ENCODE measurements around the gene CACNA2D4. TPM values are rescaled to one million over a fixed set of nuclear protein-coding genes. Genes with fewer than 3 reads are reported as not detected.

CACNA2D4 gene
- total and polyA plus RNA-seq, 2 donors, result 1.1 to 4.5 TPM

DNA sequence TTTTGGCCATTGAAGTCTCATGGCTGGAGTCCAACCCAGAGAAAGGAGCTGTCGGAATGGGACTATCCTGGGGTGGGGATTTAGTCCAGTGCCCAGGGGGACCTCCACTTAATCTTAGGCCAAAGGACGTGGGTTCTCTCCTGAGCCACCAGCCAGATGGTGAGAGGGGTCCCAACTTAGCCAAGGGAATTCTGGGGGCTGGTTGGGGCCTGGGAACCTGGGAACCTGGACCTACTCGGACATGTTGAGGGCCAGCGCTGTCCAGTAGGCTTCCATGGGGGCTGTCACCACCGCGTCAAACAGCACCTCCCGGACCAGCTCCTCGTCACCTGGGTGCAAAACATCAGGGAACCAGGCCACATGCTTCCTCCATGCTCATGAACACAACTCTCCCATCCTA, 64.7 kb downstream of the CACNA2D4 start:
- Histone ChIP-seq H3K4me3 (ENCODE audit: low read depth, low read length) (no peak overlapping the region), H3K36me3 (ENCODE audit: insufficient read depth) (no peaks in the 10 kb centered on the region), H3K4me1 (ENCODE audit: insufficient read depth) (no peaks in the 10 kb centered on the region), H3K27ac (ENCODE audit: low read depth) (no peak overlapping the region)
- WGBS, result 91% methylated on average over 8 of the region's 8 CpGs
- no peak for DNase-seq (ENCODE audit: extremely low spot score)

DNA sequence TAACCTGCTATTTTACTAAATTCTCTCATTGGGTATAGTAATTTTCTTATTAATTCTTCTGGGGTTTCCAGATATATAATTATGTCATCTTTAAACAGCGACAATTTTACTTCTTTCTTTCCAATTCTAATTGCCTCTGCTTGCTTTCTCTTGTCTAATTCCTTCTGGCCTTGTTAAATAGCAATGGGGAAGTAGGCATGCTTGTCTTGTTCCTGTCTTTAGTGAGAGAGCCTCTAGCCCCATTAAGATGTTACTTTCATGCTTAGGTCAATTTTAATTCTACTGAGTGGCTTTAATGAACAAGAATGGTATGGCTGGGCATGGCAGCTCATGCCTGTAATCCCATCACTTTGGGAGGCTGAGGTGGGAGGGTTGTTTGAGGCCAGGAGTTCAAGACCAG, 66.4 kb downstream of the CACNA2D4 start:
- WGBS, result 80% methylated on average over 1 of the region's 1 CpG
- Histone ChIP-seq H3K4me1 (ENCODE audit: insufficient read depth) (no peaks in the 10 kb centered on the region), H3K36me3 (ENCODE audit: insufficient read depth) (no peaks in the 10 kb centered on the region), H3K4me3 (ENCODE audit: low read depth, low read length) (no peak overlapping the region), H3K27ac (ENCODE audit: low read depth) (no peak overlapping the region)
- DNase-seq (ENCODE audit: extremely low spot score), result no peak

DNA sequence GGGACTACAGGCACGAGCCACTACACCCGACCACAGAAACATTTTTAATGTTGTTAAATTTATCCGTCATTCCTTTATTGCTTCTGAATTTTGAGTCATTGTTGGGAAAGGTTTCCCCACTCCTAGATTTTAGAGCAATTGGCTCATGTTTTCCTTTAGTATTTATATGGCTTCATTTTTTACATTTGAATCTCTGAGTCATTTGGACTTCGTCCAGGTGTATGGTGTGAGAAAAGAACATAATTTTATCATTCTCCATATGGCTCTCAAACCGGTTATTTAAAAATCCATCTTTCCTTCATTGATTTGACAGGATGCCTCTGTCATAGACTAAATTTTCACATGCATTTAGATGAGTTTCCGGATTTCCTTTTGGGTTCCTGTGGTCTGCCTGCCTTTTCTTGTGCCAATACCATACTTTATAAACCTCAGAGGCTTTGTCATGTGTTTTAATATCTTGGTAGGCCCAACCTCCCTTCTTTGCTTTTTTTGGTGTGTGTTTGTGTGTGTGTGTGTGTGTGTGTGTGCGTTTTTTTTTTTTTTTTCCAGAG, 67.2 kb downstream of the CACNA2D4 start:
- Histone ChIP-seq H3K36me3 (ENCODE audit: insufficient read depth) (no peaks in the 10 kb centered on the region), H3K27ac (ENCODE audit: low read depth) (no peak overlapping the region)
- 55% methylated on average over 7 of the region's 7 CpGs for WGBS

DNA sequence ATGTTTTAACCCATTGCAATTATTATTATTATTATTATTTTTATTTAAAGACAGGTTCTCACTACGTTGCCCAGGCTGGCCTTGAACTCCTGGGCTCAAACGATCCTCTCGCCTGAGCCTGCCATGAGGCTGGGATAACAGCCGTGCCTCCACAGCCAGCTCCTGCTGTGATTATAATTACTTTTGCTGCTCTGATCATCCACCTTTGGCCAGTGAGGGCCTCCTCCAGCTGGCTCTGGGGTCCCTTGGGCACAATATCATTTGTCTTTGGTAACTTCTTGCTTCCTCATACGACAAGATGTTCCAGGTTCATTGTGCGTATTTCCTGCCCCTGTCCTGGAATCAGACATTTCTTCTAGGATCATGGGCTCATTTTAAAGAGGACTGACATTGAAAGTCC, 69.7 kb downstream of the CACNA2D4 start:
- Histone ChIP-seq H3K4me1 (ENCODE audit: insufficient read depth) (no peaks in the 10 kb centered on the region), H3K27ac (ENCODE audit: low read depth) (no peak overlapping the region), H3K36me3 (ENCODE audit: insufficient read depth) (no peaks in the 10 kb centered on the region), H3K4me3 (ENCODE audit: low read depth, low read length) (no peak overlapping the region)
- no peak for DNase-seq (ENCODE audit: extremely low spot score)
- 78% methylated on average over 6 of the region's 6 CpGs for WGBS

More for the DNA sequence above, 67.2 kb downstream of the CACNA2D4 start:
- Histone ChIP-seq H3K4me1 (ENCODE audit: insufficient read depth) (no peaks in the 10 kb centered on the region), H3K4me3 (ENCODE audit: low read depth, low read length) (no peak overlapping the region)
- DNase-seq (ENCODE audit: extremely low spot score), result no peak

DNA sequence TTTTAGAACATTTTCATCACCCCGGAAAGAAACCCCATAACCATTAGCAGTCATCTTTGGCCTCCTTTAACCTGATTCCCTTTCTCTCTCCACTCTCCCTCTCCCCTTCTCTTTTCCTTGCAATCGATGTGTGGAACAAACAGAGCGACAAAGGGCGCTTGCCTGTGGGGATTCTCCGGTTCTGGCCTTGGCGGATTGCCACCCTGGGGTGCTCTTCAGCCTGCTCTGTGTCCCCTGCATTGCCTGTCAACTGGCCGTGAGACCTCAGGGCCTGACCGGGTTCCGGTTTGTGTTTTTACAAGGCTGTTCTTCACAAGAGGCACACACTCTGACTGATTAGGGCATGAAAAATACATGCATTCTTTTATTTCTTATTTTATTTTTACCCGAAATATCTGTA, 70.3 kb downstream of the CACNA2D4 start:
- Histone ChIP-seq H3K27ac (ENCODE audit: low read depth) (no peak overlapping the region), H3K4me3 (ENCODE audit: low read depth, low read length) (no peak overlapping the region), H3K36me3 (ENCODE audit: insufficient read depth) (no peaks in the 10 kb centered on the region), H3K4me1 (ENCODE audit: insufficient read depth) (no peaks in the 10 kb centered on the region)
- no peak for DNase-seq (ENCODE audit: extremely low spot score)
- 60% methylated on average over 10 of the region's 10 CpGs for WGBS

DNA sequence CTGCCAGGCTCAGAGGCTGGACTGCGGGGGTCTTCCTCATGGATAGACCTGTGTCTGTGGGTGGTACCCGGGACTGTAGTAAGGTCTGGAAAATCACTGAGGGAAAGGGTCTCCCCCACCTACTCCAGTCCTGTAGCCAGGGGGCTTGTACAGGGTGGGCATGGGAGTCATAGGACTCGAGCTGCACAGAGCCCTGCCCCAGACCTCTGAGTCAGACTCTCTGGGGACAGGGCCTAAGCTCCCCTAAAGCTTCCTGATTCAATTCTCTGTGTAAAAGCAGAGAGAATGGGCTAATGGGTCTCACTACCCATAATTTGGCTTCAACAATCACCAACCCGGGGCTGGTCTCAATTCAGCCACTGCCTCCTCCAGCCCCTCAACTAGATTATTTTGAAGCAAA, 71.0 kb downstream of the CACNA2D4 start:
- H3K4me3 ChIP-seq (ENCODE audit: low read depth, low read length), result no peak overlapping the region
- no peaks in the 10 kb centered on the region for H3K4me1 ChIP-seq (ENCODE audit: insufficient read depth)
- no peak overlapping the region for H3K27ac ChIP-seq (ENCODE audit: low read depth)
- H3K36me3 ChIP-seq (ENCODE audit: insufficient read depth), result no peaks in the 10 kb centered on the region
- DNase-seq (ENCODE audit: extremely low spot score), result no peak
- WGBS, result 82% methylated on average over 4 of the region's 4 CpGs

DNA sequence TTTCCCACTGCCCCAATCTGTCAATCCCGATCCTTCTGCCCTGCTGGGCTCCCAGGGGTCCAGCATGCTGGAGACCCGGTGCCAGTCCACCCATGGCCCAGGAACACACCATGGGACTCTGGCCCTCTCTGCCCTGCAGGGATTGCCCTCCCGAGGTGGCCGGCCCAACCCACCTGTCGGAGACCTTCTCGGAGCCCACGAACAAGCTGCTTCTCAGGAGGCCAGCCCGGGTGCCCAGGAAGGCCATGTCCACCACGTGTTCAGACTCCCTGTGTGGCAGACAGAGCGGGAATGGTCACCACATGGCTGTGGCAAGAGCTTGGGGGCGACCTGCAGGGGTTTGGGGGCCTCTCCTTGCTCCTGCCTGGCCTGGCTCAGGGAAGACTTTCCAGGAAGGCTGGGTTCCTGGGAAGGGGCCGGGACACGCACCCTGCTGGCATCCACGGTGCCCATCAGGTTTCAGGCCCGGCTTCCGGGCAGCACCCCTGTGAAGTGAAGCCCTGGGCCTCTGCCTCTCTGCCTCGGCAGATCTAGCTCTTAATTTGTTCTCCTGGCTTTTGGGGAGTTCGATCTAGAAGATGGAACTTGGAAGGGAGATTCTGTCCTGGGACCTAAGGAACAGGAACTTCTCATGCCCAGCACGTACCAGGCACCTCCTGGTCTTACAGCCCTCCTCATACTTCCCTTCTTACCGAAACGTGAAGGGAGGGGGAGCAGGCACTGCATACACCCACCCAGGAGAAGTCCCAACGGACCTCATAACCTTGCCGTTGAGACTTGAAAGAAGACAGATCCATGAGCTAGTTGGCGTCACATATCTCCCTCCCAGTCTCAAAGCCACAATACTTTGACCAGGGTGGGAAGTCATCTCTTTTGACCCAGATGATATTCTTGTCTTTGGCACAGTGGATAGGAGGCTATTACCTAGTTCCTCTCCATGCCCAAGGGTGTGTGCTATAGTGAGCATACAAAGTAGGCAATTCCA, 71.7 kb downstream of the CACNA2D4 start:
- Histone ChIP-seq H3K36me3 (ENCODE audit: insufficient read depth) (no peaks in the 10 kb centered on the region), H3K27ac (ENCODE audit: low read depth) (no peak overlapping the region), H3K4me1 (ENCODE audit: insufficient read depth) (no peaks in the 10 kb centered on the region), H3K4me3 (ENCODE audit: low read depth, low read length) (no peak overlapping the region)
- WGBS, result 88% methylated on average over 24 of the region's 24 CpGs
- DNase-seq (ENCODE audit: extremely low spot score), result no peak

DNA sequence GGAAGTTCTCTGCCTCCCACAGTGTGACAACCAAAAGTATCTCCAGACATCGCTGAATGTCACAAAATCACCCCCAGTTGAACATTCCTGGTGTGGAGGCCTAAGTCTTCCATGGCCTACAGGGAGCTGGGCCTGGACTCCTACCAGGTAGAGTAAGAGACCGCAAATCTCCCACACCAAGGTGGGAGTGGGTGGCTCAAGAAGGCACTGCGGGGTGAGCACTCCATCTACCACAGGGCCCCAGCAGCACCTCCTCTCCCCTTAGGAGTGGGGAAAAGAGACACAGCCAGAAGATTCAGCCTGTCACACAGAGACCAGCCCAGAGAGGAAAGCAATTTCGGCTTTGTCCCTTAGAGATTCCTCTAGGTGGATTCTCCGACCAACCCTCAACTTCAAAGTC, 72.6 kb downstream of the CACNA2D4 start:
- DNase-seq (ENCODE audit: extremely low spot score), result no peak
- H3K27ac ChIP-seq (ENCODE audit: low read depth), result no peak overlapping the region
- 93% methylated on average over 5 of the region's 5 CpGs for WGBS
- no peak overlapping the region for H3K4me3 ChIP-seq (ENCODE audit: low read depth, low read length)
- H3K4me1 ChIP-seq (ENCODE audit: insufficient read depth), result no peaks in the 10 kb centered on the region
- no peaks in the 10 kb centered on the region for H3K36me3 ChIP-seq (ENCODE audit: insufficient read depth)

DNA sequence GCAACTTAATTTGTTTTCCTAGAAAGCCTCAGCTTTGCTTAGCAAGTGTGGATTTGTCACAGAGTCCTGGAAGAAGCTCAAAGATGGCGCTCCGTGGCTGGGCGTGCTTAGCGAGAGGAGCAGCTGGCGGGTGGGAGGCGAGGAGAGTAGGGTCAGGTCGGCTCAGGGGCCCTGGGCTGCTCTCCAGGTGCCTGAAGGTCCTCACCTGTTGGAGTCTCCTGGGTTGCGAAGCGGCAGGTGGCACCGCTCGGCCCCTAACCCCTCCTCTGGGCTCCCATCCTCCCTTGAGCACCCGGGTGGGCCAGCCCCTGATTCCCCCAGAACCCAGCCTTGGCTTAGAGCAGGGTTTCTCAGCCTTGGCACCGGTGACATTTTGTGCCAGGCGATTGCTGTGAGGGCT, 73.0 kb downstream of the CACNA2D4 start:
- H3K4me3 ChIP-seq (ENCODE audit: low read depth, low read length), result no peak overlapping the region
- H3K27ac ChIP-seq (ENCODE audit: low read depth), result no peak overlapping the region
- 90% methylated on average over 14 of the region's 14 CpGs for WGBS
- H3K4me1 ChIP-seq (ENCODE audit: insufficient read depth), result no peaks in the 10 kb centered on the region
- no peaks in the 10 kb centered on the region for H3K36me3 ChIP-seq (ENCODE audit: insufficient read depth)
- no peak for DNase-seq (ENCODE audit: extremely low spot score)

DNA sequence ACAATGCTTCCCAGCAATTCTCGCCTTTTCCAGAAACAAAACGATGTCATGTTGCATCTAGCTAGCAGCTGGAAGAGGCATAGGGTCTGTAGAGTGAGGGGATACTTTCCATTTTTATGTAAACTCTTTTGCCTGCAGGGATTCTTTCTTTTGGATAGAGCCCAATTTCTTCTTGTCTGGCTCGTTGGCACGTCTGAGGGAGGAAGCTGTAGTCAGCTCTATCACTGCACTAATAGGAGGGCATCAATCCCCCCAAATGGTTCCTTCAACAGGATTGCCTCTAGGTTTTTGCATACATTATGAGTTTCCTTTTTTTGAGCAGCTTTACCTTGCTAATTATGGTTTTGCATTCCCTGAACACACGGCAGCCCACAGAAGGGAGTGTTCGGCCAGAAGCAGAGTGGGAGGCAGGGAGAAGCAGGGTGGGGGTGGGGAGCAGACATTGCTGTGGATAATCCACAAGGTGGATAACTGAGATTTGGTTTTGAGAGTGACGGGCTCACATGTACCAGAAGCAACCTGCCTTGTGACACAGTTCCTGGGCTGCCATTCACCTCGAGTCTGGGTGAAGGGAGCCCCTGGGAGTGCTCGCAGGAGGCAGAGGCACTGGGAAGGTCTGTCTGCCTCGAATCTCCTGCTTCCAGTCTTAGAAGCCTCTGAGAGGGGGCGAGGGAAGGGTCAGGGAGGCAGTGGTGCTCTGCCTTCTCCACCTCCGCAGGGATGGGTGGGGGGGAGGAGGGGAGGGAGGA, 73.6 kb downstream of the CACNA2D4 start:
- 44% methylated on average over 12 of the region's 12 CpGs for whole genome bisulfite sequencing
- DNase-seq (ENCODE audit: extremely low spot score), result no peak
- H3K4me1 ChIP-seq (ENCODE audit: insufficient read depth), result no peaks in the 10 kb centered on the region
- no peak overlapping the region for H3K4me3 ChIP-seq (ENCODE audit: low read depth, low read length)
- no peak overlapping the region for H3K27ac ChIP-seq (ENCODE audit: low read depth)
- no peaks in the 10 kb centered on the region for H3K36me3 ChIP-seq (ENCODE audit: insufficient read depth)

DNA sequence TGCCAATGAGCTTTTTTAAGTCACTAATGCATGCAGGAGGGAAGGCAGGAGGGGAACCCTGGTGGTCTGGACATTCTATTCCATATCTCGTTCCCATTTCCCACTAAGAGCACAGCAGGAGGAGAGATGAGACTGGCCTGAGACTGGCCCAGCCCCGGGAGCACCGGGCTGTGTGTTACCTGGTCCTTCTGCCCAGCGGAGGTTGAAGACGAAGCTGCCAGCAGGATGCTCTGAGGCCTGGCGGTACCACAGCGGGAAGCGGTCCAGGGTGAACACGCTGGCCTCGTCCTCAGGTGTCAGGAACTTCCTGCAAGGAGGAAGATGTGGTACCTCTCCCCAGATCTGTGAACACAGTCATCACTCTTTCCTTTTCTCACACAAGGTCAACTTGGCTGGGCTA, 74.2 kb downstream of the CACNA2D4 start:
- DNase-seq (ENCODE audit: extremely low spot score), result no peak
- WGBS, result 72% methylated on average over 10 of the region's 10 CpGs
- no peaks in the 10 kb centered on the region for H3K36me3 ChIP-seq (ENCODE audit: insufficient read depth)

DNA sequence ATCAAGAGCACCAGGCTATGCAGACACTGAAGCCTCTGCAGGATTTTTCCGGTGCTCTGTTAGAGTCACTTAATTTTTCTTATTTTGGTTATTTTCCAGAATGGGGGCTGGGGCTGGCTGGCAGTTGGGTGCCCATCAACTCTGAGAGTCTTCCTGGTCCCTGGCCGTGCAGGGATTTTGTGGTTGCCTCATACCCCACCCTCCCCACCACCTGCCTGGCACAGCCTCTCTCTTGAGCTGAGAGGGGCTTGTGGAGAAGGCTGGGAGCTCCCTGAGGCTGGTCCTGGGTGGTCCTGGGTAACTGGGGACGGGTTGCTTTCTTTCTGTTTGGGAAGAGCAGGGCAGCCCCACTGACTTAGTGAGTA, 74.8 kb downstream of the CACNA2D4 start:
- Histone ChIP-seq H3K27ac (ENCODE audit: low read depth) (no peak overlapping the region), H3K4me3 (ENCODE audit: low read depth, low read length) (no peak overlapping the region), H3K4me1 (ENCODE audit: insufficient read depth) (no peaks in the 10 kb centered on the region), H3K36me3 (ENCODE audit: insufficient read depth) (no peaks in the 10 kb centered on the region)
- WGBS, result 69% methylated on average over 3 of the region's 3 CpGs
- no peak for DNase-seq (ENCODE audit: extremely low spot score)

More for the DNA sequence above, 74.2 kb downstream of the CACNA2D4 start:
- H3K27ac ChIP-seq (ENCODE audit: low read depth), result no peak overlapping the region
- H3K4me3 ChIP-seq (ENCODE audit: low read depth, low read length), result no peak overlapping the region
- H3K4me1 ChIP-seq (ENCODE audit: insufficient read depth), result no peaks in the 10 kb centered on the region

DNA sequence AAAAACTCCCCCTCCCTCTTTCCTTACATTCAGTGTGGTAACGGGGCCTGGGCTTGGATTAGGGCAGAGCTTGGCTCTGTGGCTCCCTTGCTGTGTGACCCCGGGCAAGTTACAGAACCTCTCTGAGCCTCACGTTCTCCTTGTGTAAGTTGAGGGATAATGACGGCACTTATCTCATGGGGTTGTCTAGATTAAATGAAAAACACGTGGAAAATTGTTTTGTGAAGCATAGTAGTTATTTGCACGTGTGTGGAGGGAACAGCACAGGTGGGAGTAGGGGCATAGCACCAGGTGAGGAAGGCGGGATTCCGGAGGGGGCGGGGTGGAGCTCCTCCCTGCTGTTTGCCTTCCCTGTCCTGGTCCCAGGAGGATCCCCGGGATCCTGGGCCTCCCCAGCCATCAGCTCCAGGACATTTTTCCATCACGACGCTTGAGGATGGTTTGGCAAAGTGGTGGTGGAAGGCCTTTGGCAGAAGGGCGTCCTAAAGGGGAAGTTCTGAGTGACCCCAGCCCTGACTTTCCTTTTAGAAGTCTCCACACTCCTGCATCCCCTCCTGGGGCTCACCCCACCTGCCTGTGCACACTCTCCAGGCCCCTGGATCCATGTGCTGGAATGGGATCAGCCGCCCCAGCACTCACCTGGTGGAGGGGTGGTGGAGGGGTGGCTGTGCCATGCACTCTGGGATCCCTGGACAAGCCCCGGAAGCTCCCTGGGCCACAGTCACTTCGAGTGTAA, 75.4 kb downstream of the CACNA2D4 start:
- Histone ChIP-seq H3K36me3 (ENCODE audit: insufficient read depth) (no peaks in the 10 kb centered on the region), H3K27ac (ENCODE audit: low read depth) (no peak overlapping the region), H3K4me1 (ENCODE audit: insufficient read depth) (no peaks in the 10 kb centered on the region), H3K4me3 (ENCODE audit: low read depth, low read length) (no peak overlapping the region)
- DNase-seq (ENCODE audit: extremely low spot score), result no peak
- 78% methylated on average over 16 of the region's 16 CpGs for WGBS
